Sigmoid colon (tissue), 3 donors: Measurements from ENCODE around the gene CIART.

Experiments
- CTCF ChIP-seq, 4 experiments: fragments of 450-650 bp in 3 of 4; fragments of 200-600 bp in 1 of 4; IDR thresholded peaks; one replicate each; pipeline ENCODE4 v1.5.1; 2016 to 2019; ENCODE audit warnings: antibody characterized with exemption in 4 of 4, mild to moderate bottlenecking in 3 of 4, moderate library complexity in 2 of 4
- POLR2A ChIP-seq, 2 donors: fragments of 450-650 bp; IDR thresholded peaks; one replicate each; pipeline ENCODE4 v1.6.1; 2016; ENCODE audit warnings: antibody characterized with exemption in 2 of 2, mild to moderate bottlenecking in 2 of 2, moderate library complexity in 2 of 2

GRCh38 chr1:150263549-150263948, 18.8 kb upstream of the CIART start:
- TF ChIP-seq POLR2A (IDR thresholded peaks at IDR 0.05) (no peak), CTCF (IDR thresholded peaks at IDR 0.05) (no peak)
